ENCODE results near the gene MPP3.
"Not testable (repeated sequence)": the region's sequence is repeated elsewhere in the genome, so short reads cannot be mapped to it uniquely, and the experiment has no call there.

MPP3 gene

GRCh38 chr17:43801844-43802243 lies 31.1 kb downstream of the MPP3 start:
- no peak for DNase-seq

- no peak for DNase-seq
Observed at GRCh38 chr17:43800736-43801135, 32.2 kb downstream of the MPP3 start.

GRCh38 chr17:43799047-43799446 lies 33.9 kb downstream of the MPP3 start:
- DNase-seq: no peak

- DNase-seq: not testable (repeated sequence)
Observed at GRCh38 chr17:43798024-43798423, 34.9 kb downstream of the MPP3 start.

- DNase-seq: not testable (repeated sequence)
Observed at GRCh38 chr17:43792668-43793067, 40.3 kb downstream of the MPP3 start.

- DNase-seq: peak; percentile 23
Observed at GRCh38 chr17:43791589-43791988, 41.4 kb downstream of the MPP3 start.

GRCh38 chr17:43790311-43790940 lies 42.5 kb downstream of the MPP3 start:
- DNase-seq: peak; percentile 40

GRCh38 chr17:43789482-43789881 lies 43.5 kb downstream of the MPP3 start:
- no peak for DNase-seq

- no peak for DNase-seq
Observed at GRCh38 chr17:43788540-43788939, 44.4 kb downstream of the MPP3 start.

GRCh38 chr17:43787728-43788127 lies 45.2 kb downstream of the MPP3 start:
- no peak for DNase-seq

GRCh38 chr17:43784628-43785101 lies 48.3 kb downstream of the MPP3 start:
- DNase-seq: no peak

- no peak for DNase-seq
Observed at GRCh38 chr17:43784068-43784467, 48.9 kb downstream of the MPP3 start.

GRCh38 chr17:43782913-43783680 lies 49.8 kb downstream of the MPP3 start:
- no peak for DNase-seq

- DNase-seq: no peak
Observed at GRCh38 chr17:43780135-43780534, 52.8 kb downstream of the MPP3 start, which contains the start of gene CFAP97D1. Gene CFAP97D1 (plus strand): TSS chr17:43780435. CDS start chr17:43780463, 28 bp downstream.

- DNase-seq: no peak
Observed at GRCh38 chr17:43779145-43780125, 53.5 kb downstream of the MPP3 start.

GRCh38 chr17:43778337-43779144 lies 54.4 kb downstream of the MPP3 start, which contains the start of gene DUSP3:
Gene DUSP3 (minus strand): TSS chr17:43778977. CDS start chr17:43778924, 53 bp downstream.
- DNase-seq: peak; percentile 89

- no peak for DNase-seq
Observed at GRCh38 chr17:43774304-43775250, 58.4 kb downstream of the MPP3 start.

- DNase-seq: no peak
Observed at GRCh38 chr17:43772877-43773648, 59.9 kb downstream of the MPP3 start.

- DNase-seq: no peak
Observed at GRCh38 chr17:43771463-43771862, 61.5 kb downstream of the MPP3 start.

- DNase-seq: no peak
Observed at GRCh38 chr17:43770957-43771356, 62.0 kb downstream of the MPP3 start.

Measured in NCI-H146 (cell line).